Measurements from ENCODE around the gene MRPL21. TPM values are rescaled to one million over a fixed set of nuclear protein-coding genes. Genes with fewer than 3 reads are reported as not detected.
A peak's percentile ranks its signal among the peaks of the same experiment; 100 is the strongest.

The MRPL21 gene
- total and polyA plus RNA-seq, 9 of the 15 experiments (the other 6 are each of a cell fraction or from before 2014, with no cell fraction given) = 196 to 618 (median 232) TPM

GRCh38 chr11:68903288-68904247 lies at the start of gene MRPL21, which contains the start of gene IGHMBP2 (continued):
- TF ChIP-seq JUN (IDR thresholded peaks at IDR 0.05; ENCODE audit: borderline replicate concordance, low read depth, low read length) (peak; percentile 53; the same call in 1 of the 2 replicates), JUN (CRISPR knock-in tag; IDR thresholded peaks at IDR 0.05; ENCODE audit: borderline replicate concordance) (no peak), E2F4 (CRISPR knock-in tag; IDR thresholded peaks at IDR 0.05; ENCODE audit: low read depth) (peak; percentile 8; the same call in 1 of the 2 replicates), XRCC4 (IDR thresholded peaks at IDR 0.05; ENCODE audit: extremely low read depth, insufficient read depth, insufficient read length) (no peak), RBM39 (optimal IDR thresholded peaks at IDR 0.05; ENCODE audit: low read depth, low read length) (no peak), MAZ (CRISPR knock-in tag; conservative IDR thresholded peaks at IDR 0.05 in 1 of 2, IDR thresholded peaks at IDR 0.05 in 1 of 2) (peak; percentile 86 to 91), HINFP (tag; conservative IDR thresholded peaks at IDR 0.05; ENCODE audit: low read depth) (no peak), HNRNPH1 (optimal IDR thresholded peaks at IDR 0.05; ENCODE audit: low read depth, low read length) (no peak), ZNF274 (IDR thresholded peaks at IDR 0.05; ENCODE audit: borderline replicate concordance, low read depth, low read length) (no peak), PTRF (tag; IDR thresholded peaks at IDR 0.05) (no peak), CTCFL (IDR thresholded peaks at IDR 0.05; ENCODE audit: borderline replicate concordance, insufficient read depth, low read depth, low read length, poor library complexity, severe bottlenecking) (no peak)
- TF ChIP-seq, protein P1, sequence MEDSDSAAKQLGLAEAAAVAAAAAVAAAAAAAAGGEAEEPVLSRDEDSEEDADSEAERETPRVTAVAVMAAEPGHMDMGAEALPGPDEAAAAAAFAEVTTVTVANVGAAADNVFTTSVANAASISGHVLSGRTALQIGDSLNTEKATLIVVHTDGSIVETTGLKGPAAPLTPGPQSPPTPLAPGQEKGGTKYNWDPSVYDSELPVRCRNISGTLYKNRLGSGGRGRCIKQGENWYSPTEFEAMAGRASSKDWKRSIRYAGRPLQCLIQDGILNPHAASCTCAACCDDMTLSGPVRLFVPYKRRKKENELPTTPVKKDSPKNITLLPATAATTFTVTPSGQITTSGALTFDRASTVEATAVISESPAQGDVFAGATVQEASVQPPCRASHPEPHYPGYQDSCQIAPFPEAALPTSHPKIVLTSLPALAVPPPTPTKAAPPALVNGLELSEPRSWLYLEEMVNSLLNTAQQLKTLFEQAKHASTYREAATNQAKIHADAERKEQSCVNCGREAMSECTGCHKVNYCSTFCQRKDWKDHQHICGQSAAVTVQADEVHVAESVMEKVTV (CRISPR knock-in tag; IDR thresholded peaks at IDR 0.05) = peak; percentile 32; the same call in 1 of the 2 replicates
- TF ChIP-seq, protein P2, sequence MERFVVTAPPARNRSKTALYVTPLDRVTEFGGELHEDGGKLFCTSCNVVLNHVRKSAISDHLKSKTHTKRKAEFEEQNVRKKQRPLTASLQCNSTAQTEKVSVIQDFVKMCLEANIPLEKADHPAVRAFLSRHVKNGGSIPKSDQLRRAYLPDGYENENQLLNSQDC (CRISPR knock-in tag; IDR thresholded peaks at IDR 0.05) = peak; percentile 92

Data from K562 (cell line).